Measurements from ENCODE around the gene RGCC. TPM values are rescaled to one million over a fixed set of nuclear protein-coding genes. Genes with fewer than 3 reads are reported as not detected.

Gene RGCC
- total and polyA plus RNA-seq, 8 donors = 4.6 to 58.3 (median 28.7) TPM

DNA sequence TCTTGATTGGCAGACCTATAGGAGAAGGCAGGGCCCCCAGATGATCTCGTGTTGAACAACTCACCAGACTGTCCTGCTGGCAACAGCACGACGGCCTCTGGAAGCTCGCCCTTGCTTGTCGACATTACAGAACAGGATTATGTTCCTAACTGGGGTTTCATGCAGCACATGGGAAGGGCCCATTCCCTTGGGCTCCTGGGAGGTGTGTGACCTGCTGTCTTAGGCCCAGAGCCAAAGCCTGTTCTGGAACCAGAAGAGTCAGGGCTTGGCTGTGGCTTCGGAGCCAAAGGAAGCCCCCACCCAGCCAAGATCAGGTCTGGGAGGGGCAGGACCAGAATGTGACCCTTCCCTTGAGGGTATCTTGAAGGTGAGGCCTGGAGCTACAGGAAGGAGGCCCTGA lies 36.9 kb downstream of the RGCC start:
- Histone ChIP-seq H3K27ac (no peak overlapping the region), H3K36me3 (no peaks in the 10 kb centered on the region), H3K4me3 (no peak overlapping the region), H3K4me1 (peaks cover 0 to 24% (median 7%) of the 10 kb centered on the region in 4 donors), H3K9me3 (no peaks in the 10 kb centered on the region), H3K27me3 (no peaks in the 10 kb centered on the region)
- WGBS, 5 donors = 66 to 79% (median 75%) methylated on average over 3 to 6 of the region's 6 CpGs
- intact Hi-C loops (cut with DNase I; ENCODE audit: low total_unique reads) = no loop called here
- TF ChIP-seq POLR2A (IDR thresholded peaks at IDR 0.05) (no peak), EP300 (IDR thresholded peaks at IDR 0.05) (no peak), POLR2AphosphoS5 (IDR thresholded peaks at IDR 0.05) (no peak)
- TF ChIP-seq, protein P1, sequence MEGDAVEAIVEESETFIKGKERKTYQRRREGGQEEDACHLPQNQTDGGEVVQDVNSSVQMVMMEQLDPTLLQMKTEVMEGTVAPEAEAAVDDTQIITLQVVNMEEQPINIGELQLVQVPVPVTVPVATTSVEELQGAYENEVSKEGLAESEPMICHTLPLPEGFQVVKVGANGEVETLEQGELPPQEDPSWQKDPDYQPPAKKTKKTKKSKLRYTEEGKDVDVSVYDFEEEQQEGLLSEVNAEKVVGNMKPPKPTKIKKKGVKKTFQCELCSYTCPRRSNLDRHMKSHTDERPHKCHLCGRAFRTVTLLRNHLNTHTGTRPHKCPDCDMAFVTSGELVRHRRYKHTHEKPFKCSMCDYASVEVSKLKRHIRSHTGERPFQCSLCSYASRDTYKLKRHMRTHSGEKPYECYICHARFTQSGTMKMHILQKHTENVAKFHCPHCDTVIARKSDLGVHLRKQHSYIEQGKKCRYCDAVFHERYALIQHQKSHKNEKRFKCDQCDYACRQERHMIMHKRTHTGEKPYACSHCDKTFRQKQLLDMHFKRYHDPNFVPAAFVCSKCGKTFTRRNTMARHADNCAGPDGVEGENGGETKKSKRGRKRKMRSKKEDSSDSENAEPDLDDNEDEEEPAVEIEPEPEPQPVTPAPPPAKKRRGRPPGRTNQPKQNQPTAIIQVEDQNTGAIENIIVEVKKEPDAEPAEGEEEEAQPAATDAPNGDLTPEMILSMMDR (IDR thresholded peaks at IDR 0.05) = no peak
- no peak for DNase-seq

- Histone ChIP-seq H3K27me3 (no peaks in the 10 kb centered on the region), H3K4me1 (peaks cover 0 to 24% (median 7%) of the 10 kb centered on the region in 4 donors), H3K9me3 (no peaks in the 10 kb centered on the region), H3K4me3 (no peak overlapping the region), H3K27ac (no peak overlapping the region), H3K36me3 (no peaks in the 10 kb centered on the region)
- intact Hi-C loops (cut with DNase I; ENCODE audit: low total_unique reads) = no loop called here
- DNase-seq = no peak
- TF ChIP-seq EP300 (IDR thresholded peaks at IDR 0.05) (no peak), POLR2AphosphoS5 (IDR thresholded peaks at IDR 0.05) (no peak), POLR2A (IDR thresholded peaks at IDR 0.05) (no peak)
- TF ChIP-seq, protein P1 (IDR thresholded peaks at IDR 0.05) = no peak
- 24 to 37% (median 31%) methylated on average over 5 of the region's 5 CpGs for WGBS, 5 donors
Measured at GRCh38 chr13:41495044-41495443, 37.7 kb downstream of the RGCC start.

DNA sequence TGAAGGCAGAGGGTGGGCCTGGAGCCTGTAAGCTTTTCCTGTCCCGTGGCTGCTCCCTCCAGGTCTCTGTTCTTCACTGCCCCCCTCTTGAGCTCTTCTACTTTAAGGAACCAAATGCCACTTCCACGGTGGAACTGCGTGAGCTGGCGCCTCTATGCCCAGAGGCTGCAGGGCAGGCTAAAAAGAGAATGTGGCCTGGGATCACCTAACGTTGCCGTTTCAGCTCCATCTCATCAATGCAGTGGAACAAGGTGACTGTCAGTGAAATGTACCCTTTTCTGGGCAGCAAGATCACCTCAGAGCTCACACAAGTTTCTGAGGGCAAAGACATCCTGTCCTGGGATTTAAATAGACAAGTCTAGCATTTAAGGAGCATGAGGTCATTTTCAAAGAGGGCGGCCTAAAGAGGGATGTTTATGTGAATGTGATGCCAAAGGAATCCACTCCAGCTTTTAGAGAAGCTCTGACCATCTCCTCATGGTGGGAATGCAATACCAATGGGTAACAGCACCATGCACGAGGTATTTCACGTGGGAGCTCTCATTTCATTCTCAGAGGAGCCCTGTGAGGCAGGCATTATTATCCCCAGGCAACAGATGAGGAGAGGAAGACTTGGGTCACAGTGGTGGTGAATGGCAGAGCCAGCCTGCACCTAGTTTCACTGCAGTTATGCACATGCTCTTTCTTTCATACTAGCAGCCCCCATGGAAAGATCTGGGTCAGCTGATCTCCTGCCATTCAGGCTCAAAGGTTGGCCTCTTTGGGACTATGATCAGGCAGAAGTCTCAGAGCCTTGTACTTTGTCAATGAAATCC lies 39.3 kb downstream of the RGCC start:
- Histone ChIP-seq H3K27ac (no peak overlapping the region), H3K4me1 (peaks cover 0 to 24% (median 7%) of the 10 kb centered on the region in 4 donors), H3K27me3 (no peaks in the 10 kb centered on the region), H3K4me3 (no peak overlapping the region), H3K36me3 (no peaks in the 10 kb centered on the region), H3K9me3 (no peaks in the 10 kb centered on the region)
- WGBS, 5 donors = 75 to 85% (median 79%) methylated on average over 9 of the region's 9 CpGs
- DNase-seq = no peak
- TF ChIP-seq POLR2AphosphoS5 (IDR thresholded peaks at IDR 0.05) (no peak), EP300 (IDR thresholded peaks at IDR 0.05) (no peak), POLR2A (IDR thresholded peaks at IDR 0.05) (no peak)
- TF ChIP-seq, protein P1 (IDR thresholded peaks at IDR 0.05) = no peak
- intact Hi-C loops (cut with DNase I; ENCODE audit: low total_unique reads) = no loop called here

DNA sequence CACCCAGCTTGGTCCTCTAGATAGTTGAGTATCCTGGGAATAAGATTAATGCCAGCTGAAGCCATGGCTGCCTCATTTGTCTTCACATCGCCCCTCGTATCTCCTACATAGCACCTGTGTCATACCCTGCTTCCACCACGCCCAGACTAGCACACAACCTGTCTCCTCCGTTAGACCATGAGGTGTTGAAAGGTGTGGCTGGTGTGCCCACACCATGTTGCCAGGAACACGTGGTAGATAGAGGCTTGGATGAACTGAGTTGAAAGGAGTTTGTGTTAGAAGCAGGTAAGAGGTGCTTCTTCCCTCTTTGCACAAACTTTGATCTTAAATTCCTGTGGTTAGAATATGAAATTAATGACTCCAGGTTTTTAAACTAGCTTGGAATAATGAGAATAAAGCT lies 40.1 kb downstream of the RGCC start:
- H3K36me3 ChIP-seq = no peaks in the 10 kb centered on the region
- intact Hi-C loops (cut with DNase I; ENCODE audit: low total_unique reads) = no loop called here
- 75 to 84% (median 82%) methylated on average over 5 of the region's 5 CpGs for WGBS, 5 donors

More for the DNA sequence above, 40.1 kb downstream of the RGCC start:
- Histone ChIP-seq H3K4me3 (no peak overlapping the region), H3K9me3 (no peaks in the 10 kb centered on the region), H3K4me1 (peaks cover 0 to 21% (median 6%) of the 10 kb centered on the region in 4 donors), H3K27ac (no peak overlapping the region), H3K27me3 (no peaks in the 10 kb centered on the region)
- DNase-seq = no peak
- no peak for TF ChIP-seq POLR2A (IDR thresholded peaks at IDR 0.05)
- no peak for TF ChIP-seq EP300 (IDR thresholded peaks at IDR 0.05)
- TF ChIP-seq, protein P1 (IDR thresholded peaks at IDR 0.05) = no peak
- no peak for TF ChIP-seq POLR2AphosphoS5 (IDR thresholded peaks at IDR 0.05)

Data from stomach (tissue), 9 donors.